ENCODE data around the gene CAV2. TPM values are rescaled to one million over a fixed set of nuclear protein-coding genes. Genes with fewer than 3 reads are reported as not detected.

CAV2 gene
- total RNA-seq (2016; rRNA removed; fragmentation: Illumina TruSeq; extraction: Trizol) (0.09 and 0.24 TPM in 2 replicates), polyA plus RNA-seq (2011; rRNA removed) (0.18 and 0.42 TPM in 2 replicates), polyA minus RNA-seq (2011; rRNA and poly(A)+ RNA removed; ENCODE audit: low replicate concordance) (0.04 and 22.5 TPM in 2 replicates), Bru-seq, nascent RNA (percentile 18 among the genes with signal in this experiment), BruChase-seq, experiment 1, labeled RNA remaining after a 6-hour chase (percentile 27 among the genes with signal in this experiment), BruChase-seq, experiment 2, labeled RNA remaining after a 2-hour chase (percentile 24 among the genes with signal in this experiment)
- not detected in 2 replicates for total RNA-seq (2016; cell fraction: cytosol; rRNA removed; fragmentation: Illumina TruSeq; extraction: Trizol; ENCODE audit: low read depth)
- 0.17 and 0.24 TPM in 2 replicates for total RNA-seq (2016; cell fraction: insoluble cytoplasmic fraction; rRNA removed; fragmentation: Illumina TruSeq; extraction: Trizol)
- 0.21 and 0.25 TPM in 2 replicates for total RNA-seq (2016; cell fraction: membrane; rRNA removed; fragmentation: Illumina TruSeq; extraction: Trizol)
- total RNA-seq (2016; cell fraction: nucleus; rRNA removed; fragmentation: Illumina TruSeq; extraction: Trizol) = not detected in 2 replicates
- 0.13 and 0.26 TPM in 2 replicates for polyA plus RNA-seq (2011; cell fraction: cytosol; rRNA removed)
- polyA plus RNA-seq (2011; cell fraction: nucleus; rRNA removed) = 0.05 TPM in 1 of 2 replicates, not detected in the other
- polyA plus RNA-seq (2012) = 0.20 TPM in 1 of 2 replicates, not detected in the other
- 0.09 and 0.12 TPM in 2 replicates for polyA plus RNA-seq (2016; cell fraction: cytosol; fragmentation: Illumina TruSeq; extraction: Trizol; ENCODE audit: low read depth)
- not detected in 2 replicates for polyA plus RNA-seq (2016; cell fraction: insoluble cytoplasmic fraction; fragmentation: Illumina TruSeq; extraction: Trizol; ENCODE audit: low read depth)
- 0.28 and 0.46 TPM in 2 replicates for polyA plus RNA-seq (2016; cell fraction: membrane; fragmentation: Illumina TruSeq; extraction: Trizol; ENCODE audit: low read depth)
- not detected in 2 replicates for polyA plus RNA-seq (2016; cell fraction: nucleus; fragmentation: Illumina TruSeq; extraction: Trizol; ENCODE audit: insufficient read depth, low read depth)
- polyA minus RNA-seq (2011; cell fraction: cytosol; rRNA and poly(A)+ RNA removed) = 0.18 TPM in 1 of 2 replicates, not detected in the other
- not detected in 2 replicates for polyA minus RNA-seq (2011; cell fraction: nucleus; rRNA and poly(A)+ RNA removed)
- long read RNA-seq, experiment 1 = 0 reads
- long read RNA-seq, experiment 2 = 0 reads

GRCh38 chr7:116499168-116500077, at the start of gene CAV2:
TSS of gene CAV2 (plus strand) at chr7:116499738. CDS start at chr7:116499782, 44 bp downstream.
- in situ Hi-C loops (cut with HindIII; ENCODE audit: extremely low pct_ligation_motif_present, low pct_unique_long_range_greater_than_20kb) (no loop called here), intact Hi-C loops (cut with micrococcal nuclease; ENCODE audit: unreplicated experiment) (no loop called here)
- H3K27me3 ChIP-seq (ENCODE audit: control insufficient read depth in 1 of 2, insufficient read depth in 2 of 2, low read length in 2 of 2) = peaks cover 2 to 23% of the 10 kb centered on the region in 2 experiments
- H3K9ac ChIP-seq (ENCODE audit: insufficient read depth, low read depth, low read length) = no peak within 1 kb of the TSS
- ATAC-seq (peak; percentile 92), DNase-seq (ENCODE audit: low spot score) (no peak), FAIRE-seq (no peak)
- CTCF ChIA-PET (ENCODE audit: low intra/inter-chr PET ratio, low total read pairs) = no interaction called here
- no peaks in the 10 kb centered on the region for H3K9me3 ChIP-seq (ENCODE audit: low read length)
- H4K20me1 ChIP-seq (ENCODE audit: insufficient read depth, low read length) = no peaks in the 10 kb centered on the region
- H2AFZ ChIP-seq (ENCODE audit: low read length) = no peak within 1 kb of the TSS
- no peaks in the 10 kb centered on the region for H3K36me3 ChIP-seq (replicated peaks in 1 of 2; ENCODE audit: control insufficient read depth in 1 of 2, insufficient read depth in 2 of 2, low read length in 2 of 2)
- H3K4me1 ChIP-seq (ENCODE audit: insufficient read depth, low read length) = peaks cover 10% of the 10 kb centered on the region; the same call in 1 of the 2 replicates
- peak within 1 kb of the TSS; percentile 79 for H3K4me2 ChIP-seq (ENCODE audit: low read depth, low read length)
- no TSS peak for BruUV-seq (replicated peaks)
- no peak within 1 kb of the TSS for H3K27ac ChIP-seq (ENCODE audit: extremely low read length, insufficient read depth, low read length)
- 20% methylated on average over 7 of the region's 86 CpGs for WGBS (ENCODE audit: low lambda C conversion rate)
- H3K79me2 ChIP-seq (ENCODE audit: insufficient read depth, low read length) = no peaks in the 10 kb centered on the region
- H3K4me3 ChIP-seq (replicated peaks in 1 of 3; ENCODE audit: insufficient read depth in 1 of 3, low read depth in 2 of 3, low read length in 3 of 3) = peak within 1 kb of the TSS; percentile 40 to 73 (median 42)
- POLR2A ChIA-PET = no interaction called here
- TF ChIP-seq TBX2 (CRISPR knock-in tag; IDR thresholded peaks at IDR 0.05; ENCODE audit: borderline replicate concordance) = 0 out of 2 replicates have a peak, but pooled peaks have one; percentile 29
- 0 out of 2 replicates have a peak, but pooled peaks have one; percentile 43 for TF ChIP-seq ATF7-NPFF (CRISPR knock-in tag; IDR thresholded peaks at IDR 0.05; ENCODE audit: low read depth)
- TF ChIP-seq ZNF777 (CRISPR knock-in tag; IDR thresholded peaks at IDR 0.05) = peak; percentile 87
- TF ChIP-seq ZNF263 (CRISPR knock-in tag; IDR thresholded peaks at IDR 0.05) = no peak
- TF ChIP-seq ZNF772 (CRISPR knock-in tag; IDR thresholded peaks at IDR 0.05) = 0 out of 2 replicates have a peak, but pooled peaks have one; percentile 38
- no peak for TF ChIP-seq SIX1 (CRISPR knock-in tag; IDR thresholded peaks at IDR 0.05; ENCODE audit: borderline replicate concordance)
- TF ChIP-seq UBTF (CRISPR knock-in tag; IDR thresholded peaks at IDR 0.05) = peak; percentile 52; the same call in 1 of the 2 replicates
- no peak for TF ChIP-seq MAZ (IDR thresholded peaks at IDR 0.05; ENCODE audit: borderline replicate concordance, low read depth, low read length)
- 0 out of 2 replicates have a peak, but pooled peaks have one; percentile 27 for TF ChIP-seq MAZ (CRISPR knock-in tag; IDR thresholded peaks at IDR 0.05; ENCODE audit: low read depth)
- TF ChIP-seq GABPB1 (CRISPR knock-in tag; IDR thresholded peaks at IDR 0.05) = peak; percentile 25; the same call in 1 of the 2 replicates
- no peak for TF ChIP-seq ATAD3A (CRISPR knock-in tag; IDR thresholded peaks at IDR 0.05)
- peak; percentile 48; the same call in 1 of the 2 replicates for TF ChIP-seq MAX (IDR thresholded peaks at IDR 0.05)
- TF ChIP-seq TFDP1 (CRISPR knock-in tag; IDR thresholded peaks at IDR 0.05; ENCODE audit: borderline replicate concordance) = peak; percentile 54; the same call in 1 of the 2 replicates
- TF ChIP-seq ZNF782 (CRISPR knock-in tag; IDR thresholded peaks at IDR 0.05; ENCODE audit: borderline replicate concordance) = 0 out of 2 replicates have a peak, but pooled peaks have one; percentile 4

Data from HepG2 (cell line).